HG02642 (cell line): ENCODE results near the gene ANTXR2.
"Not testable (repeated sequence)": the region's sequence is repeated elsewhere in the genome, so short reads cannot be mapped to it uniquely, and the experiment has no call there.

Experiments used
- ATAC-seq: cut with Tn5 transposase; IDR thresholded peaks from one replicate; pipeline ENCODE4 v1.9.1; 2021; ENCODE audit warnings: mild to moderate bottlenecking; ENCODE audit not compliant: unreplicated experiment, poor library complexity

The ANTXR2 gene

DNA sequence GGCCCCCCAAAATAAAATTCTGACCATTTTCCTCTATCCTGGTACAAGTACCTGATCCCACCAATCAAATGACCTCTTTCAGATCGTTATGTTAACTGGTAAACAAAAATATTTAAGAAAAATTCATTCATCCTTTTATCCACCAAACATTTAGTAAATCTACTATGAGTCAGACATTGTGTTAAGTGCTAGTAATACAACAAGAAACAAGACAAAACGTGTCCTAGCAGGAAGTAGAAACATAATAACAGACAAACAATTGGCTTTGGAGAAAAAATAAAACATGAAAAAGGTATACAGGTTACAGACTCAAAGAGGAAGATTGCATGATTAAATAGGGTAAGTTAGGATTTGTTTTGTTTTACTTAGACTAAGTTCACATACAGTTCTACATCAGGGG lies 43.7 kb downstream of the ANTXR2 start:
- ATAC-seq = no peak

DNA sequence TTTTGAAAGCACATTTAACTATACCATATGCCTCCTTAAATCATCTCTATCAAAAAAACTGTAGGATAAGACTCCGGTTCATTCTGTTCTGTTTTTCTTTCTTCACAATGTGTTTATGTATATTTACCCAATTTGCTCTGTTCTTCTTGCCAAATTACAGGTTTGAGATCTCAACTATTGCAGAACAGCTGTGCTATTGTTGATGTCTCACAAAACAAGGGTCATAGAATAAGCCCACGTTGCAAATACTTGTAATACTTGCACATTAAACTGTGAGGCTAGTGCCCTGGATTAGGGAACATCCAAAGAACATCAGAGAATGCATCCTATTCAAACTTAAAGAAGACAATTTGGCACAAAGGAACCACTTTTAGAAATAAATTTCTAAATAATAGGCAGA lies 45.4 kb downstream of the ANTXR2 start:
- no peak for ATAC-seq

DNA sequence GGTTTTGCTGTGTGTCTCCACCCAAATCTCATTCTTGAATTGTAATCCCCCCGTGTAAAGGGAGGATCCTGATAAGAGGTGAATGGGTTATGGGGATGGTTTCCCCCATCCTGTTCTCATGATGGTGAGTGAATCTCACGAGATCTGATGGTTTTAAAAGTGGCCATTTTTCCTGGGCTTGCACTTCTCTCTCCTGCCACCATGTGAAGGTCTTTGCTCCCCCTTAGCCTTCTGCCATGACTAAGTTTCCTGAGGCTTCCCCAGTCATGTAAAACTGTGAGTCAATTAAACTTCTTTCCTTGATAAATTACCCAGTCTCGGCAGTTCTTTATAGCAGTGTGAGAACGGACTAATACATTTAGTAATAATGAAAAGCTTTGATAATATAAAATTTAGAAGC lies 46.9 kb downstream of the ANTXR2 start:
- ATAC-seq = no peak

DNA sequence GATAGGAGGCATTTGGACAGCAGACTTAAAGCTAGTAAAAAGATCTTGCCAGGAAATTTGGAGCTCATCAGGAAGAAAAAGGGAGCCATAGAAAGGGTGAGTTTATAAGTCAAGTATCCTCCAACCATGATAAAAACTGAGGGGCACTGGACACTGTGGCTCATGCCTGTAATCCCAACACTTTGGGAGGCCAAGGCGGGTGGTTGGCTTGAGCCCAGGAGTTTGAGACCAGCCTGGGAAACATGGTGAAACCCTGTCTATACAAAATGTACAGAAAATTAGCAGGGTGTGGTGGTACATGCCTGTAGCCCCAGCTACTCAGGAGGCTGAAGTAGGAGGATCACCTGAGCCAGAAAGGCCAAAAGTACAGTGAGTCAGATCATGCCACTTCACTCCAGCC lies 48.7 kb downstream of the ANTXR2 start:
- no peak for ATAC-seq

DNA sequence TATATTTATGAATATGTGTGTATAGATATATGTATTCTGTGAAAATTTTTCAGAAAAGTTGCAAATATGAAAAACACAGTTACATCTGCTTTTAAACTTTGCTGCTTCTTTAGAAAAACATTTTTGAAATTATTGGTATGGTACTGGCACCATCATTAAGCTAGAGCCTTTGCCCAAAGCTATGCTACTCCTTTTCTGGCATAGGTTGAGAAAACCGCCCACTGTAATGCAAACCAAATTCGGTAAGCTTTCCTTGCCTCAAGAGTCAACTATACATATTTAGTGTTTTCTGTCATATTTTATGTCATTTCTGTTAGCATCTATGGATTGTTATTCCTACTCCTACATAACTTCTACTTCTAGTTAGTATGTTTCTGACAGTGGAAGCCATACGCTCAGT lies 50.7 kb downstream of the ANTXR2 start:
- no peak for ATAC-seq

DNA sequence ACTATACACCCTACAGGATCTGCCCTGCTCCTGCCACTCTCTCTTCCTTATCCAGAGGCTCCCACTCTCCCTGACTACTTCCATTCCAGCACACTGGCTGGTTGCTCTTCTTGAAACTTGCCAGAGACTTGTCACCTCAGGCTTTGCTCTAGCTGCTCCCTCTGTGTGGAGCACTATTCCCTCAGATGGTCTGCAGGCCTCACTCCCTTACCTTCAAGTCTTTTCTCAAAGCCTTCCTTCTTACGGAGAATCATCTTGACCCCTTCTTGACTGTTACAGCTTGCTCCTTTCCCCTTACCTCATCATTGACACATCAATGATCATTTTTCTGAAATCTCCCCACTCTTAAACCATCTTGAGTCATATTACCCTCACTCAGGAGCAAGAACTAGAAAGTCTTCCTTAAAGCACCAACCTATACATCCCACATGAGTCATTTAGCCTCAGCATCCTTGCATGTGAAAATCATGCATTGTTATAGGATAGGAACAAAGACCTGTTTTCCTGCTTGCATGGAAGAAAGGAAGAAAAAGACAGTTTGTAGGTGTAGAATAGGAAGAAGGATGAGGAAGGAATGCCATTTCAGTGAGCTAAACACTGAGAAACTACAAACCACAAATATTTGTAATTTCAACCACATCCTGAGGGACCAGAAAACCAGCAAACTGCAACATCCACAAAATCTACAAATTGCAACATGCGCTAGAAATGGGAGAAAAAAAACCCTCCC lies 55.7 kb downstream of the ANTXR2 start:
- no peak for ATAC-seq

DNA sequence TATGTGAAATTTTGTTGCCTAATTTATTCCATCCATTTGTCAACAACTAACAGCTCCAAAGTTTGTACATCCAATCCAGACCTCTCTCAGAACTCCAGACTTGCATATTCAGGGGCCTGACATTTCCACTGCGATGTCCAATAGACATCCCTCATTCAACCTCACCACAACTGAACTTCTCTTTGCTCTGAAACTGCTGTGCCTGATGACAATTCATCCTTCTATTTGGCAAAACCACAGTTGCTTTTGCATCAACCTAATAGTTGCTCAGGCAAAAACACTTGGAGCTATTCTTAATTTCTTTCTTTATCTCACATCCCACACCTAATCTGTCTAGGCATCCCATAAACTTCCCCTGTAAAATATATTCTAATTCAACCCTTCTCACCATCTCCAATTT lies 56.5 kb downstream of the ANTXR2 start:
- no peak for ATAC-seq

DNA sequence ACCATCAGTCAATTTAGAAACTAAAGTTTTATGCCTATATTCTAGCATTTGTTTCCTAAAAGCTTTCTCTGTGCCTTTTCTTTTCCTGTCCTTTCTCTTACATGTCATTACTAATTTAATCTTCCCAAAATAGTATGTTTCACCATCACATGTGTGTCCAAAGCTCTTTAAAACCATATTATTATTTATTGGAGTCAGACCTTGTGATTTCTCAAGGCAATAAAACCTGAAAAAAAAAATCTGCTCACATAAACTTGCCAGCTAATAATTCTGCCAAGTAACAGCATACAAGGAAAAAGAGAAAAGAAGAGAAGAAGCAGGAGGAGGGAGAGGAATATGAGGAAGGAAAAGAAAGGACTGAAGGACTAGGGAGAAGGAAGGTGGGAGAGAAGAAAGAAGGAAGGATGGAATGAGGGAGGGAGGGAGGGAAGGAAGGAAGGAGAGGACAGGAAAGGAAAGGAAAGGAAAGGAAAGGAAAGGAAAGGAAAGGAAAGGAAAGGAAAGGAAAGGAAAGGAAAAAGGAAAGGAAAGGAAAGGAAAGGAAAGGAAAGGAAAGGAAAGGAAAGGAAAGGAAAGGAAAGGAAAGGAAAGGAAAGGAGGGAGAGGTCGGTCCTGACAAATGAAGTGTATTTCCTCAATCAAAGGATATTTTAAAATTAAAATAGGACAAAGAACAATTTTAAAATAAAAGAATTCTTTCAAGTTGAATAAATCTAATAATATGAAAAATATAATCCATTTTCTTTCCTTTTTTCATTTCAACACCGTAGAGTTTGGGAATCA lies 57.4 kb downstream of the ANTXR2 start:
- no peak for ATAC-seq

DNA sequence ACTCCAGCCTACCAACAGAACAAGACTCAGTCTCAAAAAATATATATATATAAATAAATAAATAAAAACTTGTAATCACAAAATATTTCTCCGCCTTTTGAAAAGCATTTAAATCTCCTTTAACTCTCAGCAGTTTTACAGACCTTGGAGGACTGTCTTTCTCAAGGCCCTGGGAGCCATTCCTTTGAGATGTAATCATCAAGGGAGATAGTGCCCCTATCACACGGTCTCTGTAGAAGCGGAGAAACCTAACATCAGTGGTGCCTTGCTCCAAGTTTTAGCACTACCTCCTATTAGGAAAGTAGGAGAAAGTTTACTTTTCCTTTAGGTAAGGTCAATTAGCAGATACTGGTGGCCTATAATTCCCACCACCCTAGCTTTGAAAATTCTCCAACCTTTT lies 58.5 kb downstream of the ANTXR2 start:
- ATAC-seq = no peak

DNA sequence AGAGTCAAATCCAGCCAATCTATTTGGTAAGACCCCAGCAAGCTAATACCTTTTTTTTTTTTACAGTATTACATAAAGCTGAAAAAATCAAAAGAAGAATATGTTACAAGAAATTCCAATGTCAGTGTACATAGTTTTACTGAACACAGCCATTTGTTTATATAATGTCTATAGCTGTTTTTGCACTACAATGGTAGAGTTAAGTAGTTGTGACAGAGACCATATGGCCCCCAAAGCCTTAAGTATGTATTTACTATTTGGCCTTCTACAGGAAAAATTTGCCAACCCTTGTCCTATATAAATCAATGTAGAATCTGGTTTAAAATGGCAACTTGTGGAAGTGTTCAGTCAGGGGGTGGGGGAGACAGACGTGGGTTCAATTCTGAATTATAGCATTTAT lies 60.7 kb downstream of the ANTXR2 start:
- ATAC-seq = no peak

DNA sequence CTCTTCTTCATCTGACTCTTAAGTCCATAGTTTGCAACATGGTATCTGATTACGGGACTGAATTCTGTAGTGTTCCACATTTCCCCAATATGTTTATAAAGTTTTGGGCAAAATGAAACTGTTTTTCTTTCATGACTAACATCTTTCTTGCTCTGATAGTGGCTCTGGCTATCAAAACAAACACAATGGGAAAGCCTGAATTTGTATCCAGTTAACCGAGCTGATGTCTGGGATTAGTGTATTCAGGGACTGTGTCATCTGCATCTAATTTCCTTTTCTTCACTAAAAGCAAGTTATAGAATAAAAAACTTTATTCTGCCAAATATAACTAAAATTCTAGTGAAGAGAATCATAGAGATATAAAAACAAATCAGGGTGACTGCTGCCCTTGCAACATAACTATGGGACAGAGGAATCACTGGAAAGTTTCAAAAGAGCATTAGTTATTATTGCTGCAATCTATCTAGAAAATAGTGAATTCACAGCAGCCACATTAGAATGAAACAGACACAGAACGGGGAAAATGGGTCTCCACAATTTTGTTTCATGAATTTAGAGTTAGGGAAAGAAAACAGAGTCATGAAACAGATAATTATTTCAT lies 61.3 kb downstream of the ANTXR2 start:
- ATAC-seq = no peak

DNA sequence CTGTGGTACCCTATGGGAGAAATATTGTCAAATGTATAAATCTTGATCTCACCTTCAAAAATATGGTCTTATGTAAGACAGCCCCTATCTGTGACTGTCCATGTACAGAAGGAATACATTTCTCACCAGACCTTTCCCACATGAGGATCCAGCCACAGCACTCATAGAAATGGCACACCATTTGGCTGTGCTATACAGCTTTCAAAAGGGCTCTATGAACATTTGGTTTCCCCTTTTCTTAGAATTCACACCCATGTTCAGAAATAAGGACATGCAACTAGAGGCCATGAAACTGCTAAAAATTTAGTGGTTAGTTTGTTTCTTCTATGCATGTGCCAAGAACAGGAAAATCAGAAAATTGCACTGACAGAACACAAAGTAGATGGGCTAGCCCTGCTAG lies 62.7 kb downstream of the ANTXR2 start:
- no peak for ATAC-seq

DNA sequence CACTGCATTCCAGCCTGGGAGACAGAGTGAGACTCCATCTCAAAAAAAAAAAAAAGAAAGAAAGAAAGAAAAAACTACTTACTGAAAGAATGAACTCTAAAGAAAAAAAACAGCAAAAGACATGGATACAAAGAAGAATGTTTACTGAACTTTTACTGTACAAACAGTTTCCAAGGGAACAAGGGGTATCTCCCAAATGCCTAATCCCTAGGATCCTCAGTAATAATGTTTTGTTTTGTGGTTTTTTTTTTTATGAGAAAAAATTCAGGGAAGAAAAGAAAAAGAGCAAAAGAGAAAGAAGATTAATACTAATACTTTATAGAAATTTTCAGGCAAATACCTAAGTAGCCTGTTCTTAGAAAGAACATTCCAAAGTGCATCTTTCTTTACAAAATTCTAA lies 63.2 kb downstream of the ANTXR2 start:
- ATAC-seq = no peak

DNA sequence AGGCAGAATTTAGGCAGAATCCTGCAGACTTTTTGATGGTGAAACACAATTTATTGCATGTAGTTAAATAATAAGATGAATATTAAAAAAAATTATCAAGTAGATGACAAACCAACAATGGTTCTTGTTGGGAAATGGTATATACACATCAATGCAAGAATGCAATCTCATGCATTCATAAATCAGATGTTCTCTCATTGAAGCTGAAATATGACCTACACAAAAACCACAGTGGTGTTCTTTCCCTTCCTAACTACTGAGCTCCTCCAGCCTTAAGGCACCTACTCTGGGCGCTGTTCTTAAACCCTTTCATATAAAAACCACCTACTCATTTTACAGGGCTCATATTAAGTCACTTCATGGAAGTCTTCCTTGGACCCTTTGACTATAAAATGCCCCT lies 64.1 kb downstream of the ANTXR2 start:
- ATAC-seq = no peak

DNA sequence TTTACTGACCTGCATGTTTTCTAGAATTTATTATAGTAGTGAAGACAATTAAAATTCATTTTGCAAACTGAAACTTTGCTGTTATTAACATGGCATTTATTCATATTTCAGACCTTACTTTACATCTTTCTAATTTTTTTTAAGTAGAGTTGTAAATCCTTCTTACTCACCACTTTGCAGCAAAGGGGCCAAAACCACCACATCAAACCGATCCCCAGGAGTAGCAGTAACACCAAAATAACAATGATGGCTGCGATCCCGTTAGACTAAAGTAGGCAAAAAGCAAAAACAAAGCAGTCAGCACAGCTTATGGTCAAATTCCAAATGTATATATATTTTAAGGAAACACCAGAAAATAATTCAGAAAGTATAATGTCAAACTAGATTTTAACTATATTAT lies 64.7 kb downstream of the ANTXR2 start:
- no peak for ATAC-seq

DNA sequence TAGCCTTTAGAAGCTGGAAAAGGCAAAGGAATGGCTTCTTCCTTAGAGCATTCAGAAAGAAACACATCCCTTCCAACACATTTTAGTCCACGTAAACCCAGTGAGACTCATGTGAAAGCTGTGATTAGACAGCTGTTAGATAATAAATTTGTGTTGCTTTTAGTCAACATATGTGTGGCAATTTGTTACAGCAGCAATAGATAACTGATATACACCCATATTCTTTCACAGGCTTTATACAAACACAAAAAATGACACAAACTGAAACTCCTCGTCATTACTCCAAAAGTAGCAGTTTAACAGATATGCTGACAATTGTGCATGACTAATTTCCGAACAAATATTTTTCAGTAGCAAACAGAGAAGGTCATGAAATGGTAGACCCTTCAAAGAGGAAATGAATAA lies 65.3 kb downstream of the ANTXR2 start:
- peak; percentile 77 for ATAC-seq

DNA sequence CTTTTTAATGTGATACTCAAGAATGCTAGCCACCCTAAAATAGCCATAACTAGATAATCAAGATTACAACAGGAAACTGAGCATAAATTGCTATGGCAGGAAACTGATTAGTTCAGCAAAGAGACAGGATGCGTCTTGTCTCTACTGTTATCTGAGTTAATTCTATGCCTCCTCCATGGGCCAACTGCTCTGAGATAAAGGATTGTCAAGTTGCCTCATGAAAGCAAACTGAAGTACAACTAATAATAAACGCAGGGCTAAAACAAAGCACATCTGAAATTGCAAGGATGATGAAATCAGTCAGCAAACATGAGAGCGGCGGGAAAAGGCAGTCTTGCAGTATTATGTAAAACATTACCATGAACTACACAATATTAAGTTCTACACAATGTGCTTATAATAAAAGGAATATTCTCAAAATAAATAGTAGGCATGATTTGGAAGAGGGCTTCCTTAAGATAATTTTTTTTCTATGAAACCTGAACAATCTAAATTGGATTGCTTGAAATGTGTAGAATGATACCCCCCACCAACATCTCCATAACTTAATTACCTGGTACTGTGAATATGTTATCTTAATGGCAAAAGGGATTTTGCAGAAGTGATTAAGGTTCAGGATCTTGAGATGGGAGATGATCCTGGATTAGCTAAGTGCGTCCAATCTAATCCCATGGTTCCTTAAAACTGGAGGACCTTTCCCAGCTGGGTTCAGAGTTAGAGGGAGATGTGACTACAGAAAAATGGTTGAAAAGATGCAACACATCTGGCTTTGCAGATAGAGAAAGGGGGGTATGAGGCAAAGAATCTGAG lies 65.9 kb downstream of the ANTXR2 start:
- no peak for ATAC-seq

DNA sequence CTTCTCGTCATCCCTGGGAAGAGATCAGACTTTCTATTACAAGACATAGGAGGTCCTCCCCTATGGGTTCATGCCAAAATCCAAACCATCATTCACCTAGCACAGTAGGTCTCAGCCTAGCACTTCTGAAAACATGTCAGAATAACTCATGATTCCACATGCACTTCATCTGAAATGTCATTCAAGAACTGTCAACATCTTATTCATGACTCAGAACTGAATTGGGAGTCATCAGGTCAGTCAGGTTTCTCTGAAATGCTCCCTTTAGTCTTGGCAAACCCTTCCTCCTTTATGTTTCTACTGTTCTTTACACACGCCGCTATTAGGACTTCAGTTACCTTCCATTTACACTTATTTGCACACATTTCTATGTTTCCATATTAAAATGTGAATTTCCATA lies 67.2 kb downstream of the ANTXR2 start:
- no peak for ATAC-seq

DNA sequence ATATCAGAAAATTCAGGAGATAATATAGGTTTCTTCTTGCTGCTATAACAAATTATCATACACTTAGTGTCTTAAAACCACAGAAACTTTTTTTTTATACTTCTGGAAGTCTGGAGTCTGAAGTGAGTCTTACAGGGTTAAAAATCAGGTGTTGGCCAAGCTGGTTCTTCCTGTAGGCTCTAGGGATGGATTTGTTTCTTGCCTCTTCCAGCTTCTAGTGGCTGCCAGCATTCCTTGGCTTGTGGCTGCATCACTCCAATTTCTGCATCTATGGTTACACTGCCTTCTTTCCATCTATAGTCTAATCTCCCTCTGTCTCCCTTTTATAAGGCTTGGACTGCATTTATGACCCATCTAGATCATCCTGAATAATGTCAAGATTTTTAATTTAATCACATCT lies 68.7 kb downstream of the ANTXR2 start:
- ATAC-seq = no peak

DNA sequence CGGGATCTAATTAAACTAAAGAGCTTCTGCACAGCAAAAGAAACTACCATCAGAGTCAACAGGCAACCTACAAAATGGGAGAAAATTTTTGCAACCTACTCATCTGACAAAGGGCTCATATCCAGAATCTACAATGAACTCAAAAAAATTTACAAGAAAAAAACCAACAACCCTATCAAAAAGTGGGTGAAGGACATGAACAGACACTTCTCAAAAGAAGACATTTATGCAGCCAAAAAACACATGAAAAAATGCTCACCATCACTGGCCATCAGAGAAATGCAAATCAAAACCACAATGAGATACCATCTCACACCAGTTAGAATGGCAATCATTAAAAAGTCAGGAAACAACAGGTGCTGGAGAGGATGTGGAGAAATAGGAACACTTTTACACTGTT lies 70.5 kb downstream of the ANTXR2 start:
- not testable (repeated sequence) for ATAC-seq

DNA sequence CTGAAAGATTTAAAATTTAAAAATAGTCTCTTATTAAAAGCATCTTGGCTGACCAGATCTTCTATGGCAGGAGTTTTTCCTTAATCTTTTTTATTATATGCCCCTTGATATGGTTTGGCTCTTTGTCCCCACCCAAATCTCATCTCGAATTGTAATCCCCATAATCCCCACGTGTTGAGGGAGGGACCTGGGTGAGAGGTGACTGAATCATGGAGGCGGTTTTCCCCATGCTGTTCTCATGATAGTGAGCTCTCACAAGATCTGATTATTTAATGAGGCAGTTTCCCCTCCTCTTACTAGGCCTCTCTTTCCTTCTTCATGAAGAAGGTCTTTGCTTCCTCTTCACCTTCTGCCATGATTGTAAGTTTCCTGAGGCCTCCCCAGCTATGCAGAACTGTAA lies 74.0 kb downstream of the ANTXR2 start:
- ATAC-seq = not testable (repeated sequence)
